GM19324 (cell line): ENCODE measurements around the gene OR51A7.
"Not testable (repeated sequence)": the region's sequence is repeated elsewhere in the genome, so short reads cannot be mapped to it uniquely, and the experiment has no call there.

Experiments
- ATAC-seq: cut with Tn5 transposase; IDR thresholded peaks from one replicate; pipeline ENCODE4 v1.9.1; 2021; ENCODE audit warnings: mild to moderate bottlenecking, moderate library complexity; ENCODE audit not compliant: unreplicated experiment, low FRiP score

Gene OR51A7

DNA sequence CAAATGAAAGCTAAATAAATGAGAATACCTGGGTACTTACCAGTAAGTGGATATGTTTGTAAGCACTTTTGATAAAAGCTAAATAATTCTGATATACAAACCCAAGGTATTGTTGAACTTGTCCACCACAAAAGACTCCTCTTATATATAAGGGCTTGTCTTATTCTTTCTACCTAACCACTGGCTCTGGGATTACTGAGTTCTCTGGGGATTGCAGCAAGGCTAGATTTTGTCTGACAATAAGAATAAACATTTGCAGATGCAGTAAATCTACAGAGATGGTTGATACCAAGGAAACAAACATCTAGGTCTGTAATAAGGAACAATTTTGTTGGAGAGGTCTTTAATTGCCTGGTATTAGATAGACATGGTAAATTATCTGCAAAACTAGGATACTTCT lies 43.9 kb downstream of the OR51A7 start, which contains the start of gene OR51A4:
OR51A4 (minus strand) TSS at position 101 of the 400 bp plus-strand sequence. CDS start 505 bp downstream, outside the sequence.
- no peak for ATAC-seq

DNA sequence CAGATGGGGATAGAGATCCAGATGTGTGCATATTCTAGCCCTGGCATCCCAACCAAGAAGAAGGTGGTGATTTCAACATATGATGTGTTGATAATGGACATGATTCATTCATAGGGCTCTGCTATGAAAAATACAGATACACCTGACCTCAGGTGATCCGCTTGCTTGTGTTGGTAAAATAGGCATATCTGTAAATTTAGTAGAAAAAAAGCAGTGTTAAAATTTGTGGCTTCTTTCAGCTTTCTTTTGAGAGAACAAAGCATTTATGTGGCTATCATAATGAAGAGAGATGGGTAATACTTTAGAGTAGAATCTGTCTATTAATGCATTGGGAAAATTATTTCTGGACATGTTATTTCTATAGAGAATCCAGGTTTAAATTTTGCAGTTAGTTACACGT lies 52.0 kb downstream of the OR51A7 start, which contains the start of gene OR51A2:
OR51A2 (minus strand) TSS at position 101 of the 400 bp plus-strand sequence; CDS start at position 101, 0 bp downstream.
- not testable (repeated sequence) for ATAC-seq

- no peak for ATAC-seq
Measured at GRCh38 chr11:4957396-4957795, 53.8 kb downstream of the OR51A7 start.
